MM.1S (cell line): ENCODE data around the gene SLC30A5.

Source experiments
- DNase-seq: peaks from one replicate; pipeline ENCODE4 v3.0.0-alpha.2; 2015
- H2AFZ ChIP-seq: fragments of 300-600 bp; sonication (generic); 2 replicates; pipeline ENCODE4 v1.6.0; 2016; ENCODE audit warnings: antibody characterized with exemption, low read length
- H3F3A ChIP-seq: fragments of 300-600 bp; sonication (generic); 2 replicates; pipeline ENCODE4 v1.6.1; 2016; ENCODE audit warnings: mild to moderate bottlenecking, antibody characterized with exemption, low read length, moderate library complexity, mixed read lengths; ENCODE audit not compliant: insufficient read depth
- H3K27ac ChIP-seq: fragments of 300-600 bp; sonication (generic); 2 replicates; pipeline ENCODE4 v1.5.1; 2016; ENCODE audit warnings: mild to moderate bottlenecking, low read length
- H3K27me3 ChIP-seq: fragments of 300-600 bp; sonication (generic); replicated peaks from 2 replicates; pipeline ENCODE4 v1.6.0; 2016; ENCODE audit warnings: low read length; ENCODE audit not compliant: insufficient read depth
- H3K36me3 ChIP-seq: fragments of 300-600 bp; sonication (generic); replicated peaks from 2 replicates; pipeline ENCODE4 v1.6.1; 2016; ENCODE audit warnings: mild to moderate bottlenecking, low read length, mixed read lengths; ENCODE audit not compliant: insufficient read depth
- H3K4me1 ChIP-seq: fragments of 300-600 bp; sonication (generic); 2 replicates; pipeline ENCODE4 v1.6.1; 2016; ENCODE audit warnings: low read length, mixed read lengths
- H3K4me2 ChIP-seq: fragments of 300-600 bp; sonication (generic); 2 replicates; pipeline ENCODE4 v1.6.0; 2016; ENCODE audit warnings: low read depth, low read length
- H3K4me3 ChIP-seq: fragments of 300-600 bp; sonication (generic); 2 replicates; pipeline ENCODE4 v1.5.1; 2016; ENCODE audit warnings: low read length, mixed read lengths
- H3K79me2 ChIP-seq: fragments of 300-600 bp; sonication (generic); 2 replicates; pipeline ENCODE4 v1.6.1; 2016; ENCODE audit warnings: mixed run types, low read length, mixed read lengths
- H3K9ac ChIP-seq: fragments of 300-600 bp; sonication (generic); 2 replicates; pipeline ENCODE4 v1.6.1; 2016; ENCODE audit warnings: low read length, mixed read lengths
- H3K9me2 ChIP-seq: fragments of 300-600 bp; sonication (generic); replicated peaks from 2 replicates; pipeline ENCODE4 v1.6.1; 2016; ENCODE audit warnings: mild to moderate bottlenecking, low read length, mixed read lengths; ENCODE audit not compliant: insufficient read depth
- H3K9me3 ChIP-seq: fragments of 300-600 bp; sonication (generic); replicated peaks from 2 replicates; pipeline ENCODE4 v1.6.1; 2016; ENCODE audit warnings: mild to moderate bottlenecking, low read length, mixed read lengths; ENCODE audit not compliant: insufficient read depth
- H4K20me1 ChIP-seq: fragments of 300-600 bp; sonication (generic); 2 replicates; pipeline ENCODE4 v1.6.1; 2016; ENCODE audit warnings: mild to moderate bottlenecking, low read length, moderate library complexity, mixed read lengths; ENCODE audit not compliant: insufficient read depth
- EZH2 ChIP-seq: fragments of 300-600 bp; sonication (generic); optimal IDR thresholded peaks from 2 replicates; pipeline ENCODE3; 2017; ENCODE audit warnings: low read depth, mild to moderate bottlenecking, antibody characterized with exemption, low read length, mixed read lengths
- EZH2phosphoT487 ChIP-seq: fragments of 300-600 bp; sonication (generic); IDR thresholded peaks from 2 replicates; pipeline ENCODE4 v1.6.1; 2018; ENCODE audit warnings: antibody characterized with exemption, low read length
- TF ChIP-seq, protein P1 (sequence below): fragments of 300-600 bp; sonication (generic); IDR thresholded peaks from 2 replicates; pipeline ENCODE4 v1.5.1; 2016; ENCODE audit warnings: antibody characterized with exemption, low read length, mixed read lengths

Gene SLC30A5

DNA sequence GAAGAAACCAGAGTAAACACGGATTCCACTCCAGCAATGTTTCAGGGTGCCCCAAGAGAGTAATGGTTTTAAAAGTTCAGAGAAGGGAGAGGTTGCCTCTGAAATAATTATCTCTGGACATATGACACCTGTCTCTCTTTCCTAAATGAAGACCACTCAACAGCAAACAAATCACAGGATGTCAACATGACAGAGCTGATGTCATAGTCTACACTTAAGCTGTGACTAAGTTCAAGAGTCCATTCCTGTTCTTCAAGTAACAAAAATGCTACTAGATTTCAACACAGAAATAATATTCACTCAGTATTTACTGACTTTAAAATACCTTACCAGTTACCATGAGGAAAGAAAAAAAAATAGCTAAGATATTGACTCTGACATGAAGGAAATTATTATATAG lies 44.7 kb upstream of the SLC30A5 start:
- no peaks in the 10 kb centered on the region for H4K20me1 ChIP-seq
- DNase-seq, result no peak
- H3K4me1 ChIP-seq, result no peaks in the 10 kb centered on the region
- H3K9me3 ChIP-seq, result no peaks in the 10 kb centered on the region
- no peaks in the 10 kb centered on the region for H3K79me2 ChIP-seq
- no peaks in the 10 kb centered on the region for H3F3A ChIP-seq
- H3K27ac ChIP-seq, result no peak overlapping the region
- no peaks in the 10 kb centered on the region for H3K36me3 ChIP-seq
- no peak overlapping the region for H3K4me3 ChIP-seq
- TF ChIP-seq EZH2, result no peak
- TF ChIP-seq, protein P1, sequence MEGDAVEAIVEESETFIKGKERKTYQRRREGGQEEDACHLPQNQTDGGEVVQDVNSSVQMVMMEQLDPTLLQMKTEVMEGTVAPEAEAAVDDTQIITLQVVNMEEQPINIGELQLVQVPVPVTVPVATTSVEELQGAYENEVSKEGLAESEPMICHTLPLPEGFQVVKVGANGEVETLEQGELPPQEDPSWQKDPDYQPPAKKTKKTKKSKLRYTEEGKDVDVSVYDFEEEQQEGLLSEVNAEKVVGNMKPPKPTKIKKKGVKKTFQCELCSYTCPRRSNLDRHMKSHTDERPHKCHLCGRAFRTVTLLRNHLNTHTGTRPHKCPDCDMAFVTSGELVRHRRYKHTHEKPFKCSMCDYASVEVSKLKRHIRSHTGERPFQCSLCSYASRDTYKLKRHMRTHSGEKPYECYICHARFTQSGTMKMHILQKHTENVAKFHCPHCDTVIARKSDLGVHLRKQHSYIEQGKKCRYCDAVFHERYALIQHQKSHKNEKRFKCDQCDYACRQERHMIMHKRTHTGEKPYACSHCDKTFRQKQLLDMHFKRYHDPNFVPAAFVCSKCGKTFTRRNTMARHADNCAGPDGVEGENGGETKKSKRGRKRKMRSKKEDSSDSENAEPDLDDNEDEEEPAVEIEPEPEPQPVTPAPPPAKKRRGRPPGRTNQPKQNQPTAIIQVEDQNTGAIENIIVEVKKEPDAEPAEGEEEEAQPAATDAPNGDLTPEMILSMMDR, result no peak
- TF ChIP-seq EZH2phosphoT487, result no peak
- H3K9ac ChIP-seq, result no peak overlapping the region
- no peaks in the 10 kb centered on the region for H3K9me2 ChIP-seq
- H3K4me2 ChIP-seq, result no peak overlapping the region
- H2AFZ ChIP-seq, result no peak overlapping the region
- no peaks in the 10 kb centered on the region for H3K27me3 ChIP-seq

DNA sequence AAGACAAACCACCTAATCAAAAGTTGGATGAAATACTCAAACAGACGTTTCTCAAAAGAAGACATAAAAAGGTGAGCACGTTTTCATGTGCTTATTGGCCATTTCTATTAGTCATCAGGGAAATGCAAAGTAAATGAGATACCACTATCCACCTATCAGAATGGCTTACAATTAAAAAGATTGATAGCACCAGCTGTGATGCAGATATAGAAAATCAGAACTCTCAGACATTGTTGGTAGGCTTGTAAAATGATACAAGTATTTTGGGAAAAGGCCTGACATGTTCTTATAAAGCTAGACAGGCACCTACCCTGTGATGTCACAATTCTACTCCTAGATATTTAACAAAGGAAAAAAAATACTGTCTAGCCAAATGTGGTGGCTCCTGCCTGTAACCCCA lies 44.0 kb upstream of the SLC30A5 start:
- Histone ChIP-seq H4K20me1 (no peaks in the 10 kb centered on the region), H3K27me3 (no peaks in the 10 kb centered on the region), H3K4me3 (no peak overlapping the region), H3K4me2 (no peak overlapping the region), H3K9me3 (no peaks in the 10 kb centered on the region), H3F3A (no peaks in the 10 kb centered on the region), H3K36me3 (no peaks in the 10 kb centered on the region), H3K79me2 (no peaks in the 10 kb centered on the region), H3K27ac (no peak overlapping the region), H3K9me2 (no peaks in the 10 kb centered on the region), H3K9ac (no peak overlapping the region), H2AFZ (no peak overlapping the region), H3K4me1 (no peaks in the 10 kb centered on the region)
- DNase-seq, result no peak
- no peak for TF ChIP-seq EZH2phosphoT487
- no peak for TF ChIP-seq EZH2
- TF ChIP-seq, protein P1, result no peak

DNA sequence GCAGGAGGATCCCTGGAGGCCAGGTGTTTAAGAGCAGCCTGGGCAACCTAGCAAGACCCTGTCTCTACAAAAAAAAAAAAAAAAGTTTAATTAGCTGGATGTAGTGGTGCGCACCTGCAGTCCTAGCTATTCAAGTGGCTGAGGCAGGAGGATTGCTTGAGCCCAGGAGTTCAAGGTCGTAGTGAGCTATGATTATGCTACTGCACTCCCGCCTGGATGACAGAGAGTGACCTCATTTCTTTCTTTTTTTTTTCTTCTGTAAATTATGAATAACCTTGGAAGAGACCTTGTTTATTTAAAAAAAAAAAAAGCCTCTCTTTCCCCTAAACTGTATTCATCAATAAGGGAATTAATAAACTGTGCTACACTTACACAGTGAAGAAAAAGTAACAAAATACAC lies 43.6 kb upstream of the SLC30A5 start:
- H3K79me2 ChIP-seq, result no peaks in the 10 kb centered on the region
- no peak for TF ChIP-seq EZH2phosphoT487
- TF ChIP-seq EZH2, result no peak
- TF ChIP-seq, protein P1, result no peak
- no peaks in the 10 kb centered on the region for H4K20me1 ChIP-seq
- no peak overlapping the region for H3K4me2 ChIP-seq
- no peaks in the 10 kb centered on the region for H3K4me1 ChIP-seq
- no peak overlapping the region for H3K27ac ChIP-seq
- H3K9me2 ChIP-seq, result no peaks in the 10 kb centered on the region
- no peak overlapping the region for H2AFZ ChIP-seq
- H3K36me3 ChIP-seq, result no peaks in the 10 kb centered on the region
- H3K9ac ChIP-seq, result no peak overlapping the region
- H3K9me3 ChIP-seq, result no peaks in the 10 kb centered on the region
- no peaks in the 10 kb centered on the region for H3K27me3 ChIP-seq
- no peak overlapping the region for H3K4me3 ChIP-seq
- DNase-seq, result no peak
- no peaks in the 10 kb centered on the region for H3F3A ChIP-seq

DNA sequence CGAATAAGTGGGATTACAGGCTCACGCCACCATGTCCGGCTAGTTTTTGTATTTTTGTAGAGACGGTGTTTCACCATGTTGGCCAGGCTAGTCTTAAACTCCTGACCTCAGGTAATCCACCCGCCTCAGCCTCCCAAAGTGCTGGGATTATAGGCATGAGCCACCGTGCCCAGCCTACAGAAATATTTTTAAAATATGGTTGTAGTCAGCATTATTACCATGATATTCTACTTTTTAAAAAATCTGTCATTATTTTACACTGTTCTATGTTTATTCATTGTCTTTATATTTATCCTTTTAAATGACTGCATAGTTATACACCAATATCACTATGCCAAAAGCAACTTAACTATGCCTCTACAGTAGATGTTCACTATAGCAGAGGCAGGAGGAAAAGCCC lies 41.6 kb upstream of the SLC30A5 start:
- TF ChIP-seq EZH2, result no peak
- no peak for TF ChIP-seq EZH2phosphoT487
- TF ChIP-seq, protein P1, result no peak
- no peaks in the 10 kb centered on the region for H3K36me3 ChIP-seq
- H3K9ac ChIP-seq, result no peak overlapping the region
- no peak overlapping the region for H2AFZ ChIP-seq
- no peaks in the 10 kb centered on the region for H3K79me2 ChIP-seq
- no peaks in the 10 kb centered on the region for H3K9me3 ChIP-seq
- H4K20me1 ChIP-seq, result no peaks in the 10 kb centered on the region
- DNase-seq, result no peak
- no peak overlapping the region for H3K4me2 ChIP-seq
- no peaks in the 10 kb centered on the region for H3K27me3 ChIP-seq
- H3F3A ChIP-seq, result no peaks in the 10 kb centered on the region
- no peak overlapping the region for H3K4me3 ChIP-seq
- H3K9me2 ChIP-seq, result no peaks in the 10 kb centered on the region
- H3K4me1 ChIP-seq, result no peaks in the 10 kb centered on the region
- H3K27ac ChIP-seq, result no peak overlapping the region
